Measurements from ENCODE around the gene ZNF20.

ZNF20 gene

DNA sequence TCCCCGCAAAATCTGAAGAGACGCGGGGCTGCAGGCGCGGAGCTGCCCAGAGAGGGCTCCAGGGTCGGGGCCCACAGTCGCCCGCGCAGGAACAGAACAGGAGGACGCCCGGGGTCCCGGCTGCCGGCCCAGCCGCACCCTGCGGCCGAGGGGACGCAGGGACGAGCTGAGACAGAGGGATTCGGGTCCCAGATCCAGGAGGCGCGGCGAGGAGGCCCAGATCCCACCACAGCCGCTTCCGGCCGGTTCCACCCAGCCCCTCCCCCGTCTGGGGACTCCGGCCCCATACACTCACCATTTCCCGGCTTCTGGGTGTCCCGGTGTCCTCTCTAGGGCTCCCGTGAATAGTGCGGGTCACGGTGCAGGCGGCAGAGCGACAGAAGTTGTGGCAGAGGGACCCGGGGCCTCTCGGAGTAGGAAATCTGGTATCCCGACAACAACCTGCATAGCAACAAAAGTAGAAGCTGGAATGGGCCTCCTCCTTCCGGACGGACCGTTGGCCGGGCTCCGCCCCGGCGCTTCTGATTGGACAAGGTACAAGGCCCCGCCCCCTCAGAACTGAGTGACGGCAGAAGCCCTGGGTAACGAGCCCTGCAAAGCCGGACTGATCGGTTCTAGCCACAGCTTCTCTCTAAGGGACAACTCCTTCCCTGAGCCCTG lies at the start of gene ZNF20:
Gene ZNF20 (minus strand): TSS at position 466 of the 660 bp plus-strand sequence. CDS start 168 bp downstream, at position 298.
- DNase-seq (ENCODE audit: low spot score), result peak; percentile 94

DNA sequence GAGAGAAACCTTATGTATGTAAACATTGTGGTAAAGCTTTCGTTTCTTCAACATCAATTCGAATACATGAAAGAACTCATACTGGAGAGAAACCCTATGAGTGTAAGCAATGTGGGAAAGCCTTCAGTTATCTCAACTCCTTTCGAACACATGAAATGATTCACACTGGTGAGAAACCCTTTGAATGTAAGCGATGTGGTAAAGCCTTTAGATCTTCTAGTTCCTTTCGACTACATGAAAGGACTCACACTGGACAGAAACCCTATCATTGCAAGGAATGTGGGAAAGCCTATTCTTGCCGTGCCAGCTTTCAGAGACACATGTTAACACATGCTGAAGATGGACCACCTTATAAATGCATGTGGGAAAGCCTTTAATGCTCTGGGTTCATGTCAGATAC lies 47.5 kb upstream of the ZNF20 start:
- no peak for DNase-seq (ENCODE audit: low spot score)

DNA sequence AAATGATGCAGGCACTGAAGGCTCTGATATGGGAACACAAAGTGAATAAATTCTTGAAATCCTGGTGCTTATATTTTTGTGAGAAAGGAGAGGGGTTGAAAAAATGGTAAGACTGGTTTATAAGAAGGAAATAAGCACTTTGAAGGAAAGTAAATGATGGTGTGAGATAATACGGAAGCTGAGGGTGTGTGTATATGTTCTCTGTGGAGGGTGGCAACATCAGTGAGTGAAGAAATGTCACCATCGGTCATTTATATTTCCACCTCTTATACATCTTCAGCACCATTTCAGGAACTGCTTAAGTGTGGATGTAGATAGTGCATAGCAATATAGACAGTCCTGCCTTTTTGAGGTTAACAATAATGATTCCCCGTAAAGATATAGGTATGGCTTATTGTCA lies 40.2 kb upstream of the ZNF20 start:
- no peak for DNase-seq (ENCODE audit: low spot score)

DNA sequence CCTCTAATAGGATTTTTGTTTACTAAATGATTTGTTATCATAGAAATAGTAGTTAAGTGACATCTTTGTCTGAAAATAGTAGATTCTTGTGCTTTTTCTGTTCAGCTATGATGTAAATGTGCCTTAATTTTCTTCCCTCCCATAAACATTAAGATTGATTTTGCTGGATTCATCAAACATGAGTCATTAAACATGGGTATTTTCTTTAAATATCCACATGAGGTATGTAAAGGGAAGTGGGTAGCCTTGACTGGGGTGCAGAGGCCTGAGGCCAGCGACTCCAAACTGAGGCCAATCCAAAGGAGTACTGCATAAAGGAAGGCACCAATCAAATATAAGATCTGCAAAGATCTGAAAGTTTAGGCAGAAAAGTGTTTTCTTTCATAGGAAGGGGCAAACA lies 26.5 kb upstream of the ZNF20 start:
- no peak for DNase-seq (ENCODE audit: low spot score)

DNA sequence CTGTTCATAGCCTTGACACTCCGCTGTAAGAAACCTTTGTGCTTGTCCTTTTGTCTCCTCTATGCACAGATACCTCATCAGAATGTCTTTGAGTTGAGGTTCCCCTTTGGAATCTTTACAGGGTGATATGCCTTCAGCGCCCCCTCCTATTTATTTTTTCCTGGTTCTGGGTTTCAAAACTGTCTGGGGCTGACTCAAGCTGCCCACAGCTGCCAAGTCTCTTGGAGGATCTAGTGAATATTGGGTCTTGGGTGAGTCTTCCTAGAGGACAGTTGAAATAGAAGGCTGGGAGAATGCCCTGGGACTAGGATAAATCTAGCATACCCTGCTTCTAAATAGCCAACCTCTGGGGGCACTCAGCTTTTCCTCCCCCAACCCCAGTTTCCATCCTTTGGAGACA lies 23.7 kb upstream of the ZNF20 start:
- DNase-seq (ENCODE audit: low spot score), result no peak

DNA sequence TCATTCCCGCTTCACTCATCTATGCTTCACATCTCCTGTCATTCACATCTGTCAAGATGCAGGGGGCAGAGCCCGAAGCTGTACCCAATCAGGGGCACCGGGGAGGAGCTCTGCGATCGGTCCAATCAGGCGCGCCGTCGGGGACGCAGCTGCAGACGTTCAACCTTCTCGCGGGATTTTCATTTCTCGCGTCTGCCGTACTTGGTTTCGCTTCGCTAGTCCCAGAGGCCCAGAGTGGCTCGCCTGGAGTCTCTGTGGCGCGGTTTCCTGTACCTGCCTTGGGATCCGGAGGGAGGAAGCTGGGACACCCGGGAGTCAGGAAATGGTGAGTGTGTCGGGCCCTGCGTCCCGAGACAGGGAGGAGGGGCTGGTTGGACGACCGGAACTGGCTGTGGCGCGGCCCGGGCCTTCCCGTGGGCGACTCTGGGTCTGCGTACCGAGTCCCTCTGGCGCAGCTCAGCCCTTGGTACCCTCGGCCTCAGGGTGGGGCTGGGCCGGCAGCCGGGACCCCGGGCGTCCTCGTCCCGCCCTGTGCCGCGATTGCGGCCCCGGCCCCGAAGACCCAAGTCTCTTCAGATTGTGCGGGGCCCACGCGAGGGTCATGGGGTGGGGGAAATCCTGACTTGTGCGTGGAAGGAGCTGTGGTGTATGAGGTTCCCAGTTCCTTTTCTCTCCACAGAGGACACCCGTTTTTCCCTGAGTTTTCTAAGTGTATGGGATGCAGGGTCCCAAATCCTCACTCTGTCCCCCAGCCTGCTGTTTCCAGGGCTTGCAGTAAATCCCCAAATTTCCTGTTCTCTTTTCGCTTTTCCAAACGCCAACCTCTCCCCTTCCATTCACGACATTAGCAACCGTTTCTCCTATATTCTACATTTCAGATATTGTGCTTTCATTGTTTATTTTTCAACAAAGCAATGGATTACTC lies 23.0 kb upstream of the ZNF20 start, which contains the start of gene ZNF136:
Gene ZNF136 (plus strand): TSS at position 215 of the 925 bp plus-strand sequence. CDS start 108 bp downstream, at position 323.
- DNase-seq (ENCODE audit: low spot score), result peak; percentile 96

DNA sequence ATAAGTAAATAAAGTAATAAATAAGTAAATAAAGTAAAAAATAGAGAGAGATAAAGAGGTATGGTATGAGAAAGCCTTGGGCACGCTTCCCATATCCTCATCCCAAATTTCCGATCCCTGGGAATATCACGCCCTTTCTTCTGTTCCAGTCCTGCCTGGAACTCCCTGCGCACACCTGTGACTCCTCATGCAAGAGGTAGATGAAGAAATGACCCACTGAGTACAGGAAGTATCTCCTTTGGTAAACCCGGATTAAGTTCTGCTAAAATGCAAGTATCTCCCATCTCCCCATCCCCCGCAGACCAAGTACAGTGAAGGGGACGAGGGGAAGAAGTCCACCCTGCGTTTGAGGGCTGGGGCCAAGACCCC lies 22.3 kb upstream of the ZNF20 start:
- no peak for DNase-seq (ENCODE audit: low spot score)

DNA sequence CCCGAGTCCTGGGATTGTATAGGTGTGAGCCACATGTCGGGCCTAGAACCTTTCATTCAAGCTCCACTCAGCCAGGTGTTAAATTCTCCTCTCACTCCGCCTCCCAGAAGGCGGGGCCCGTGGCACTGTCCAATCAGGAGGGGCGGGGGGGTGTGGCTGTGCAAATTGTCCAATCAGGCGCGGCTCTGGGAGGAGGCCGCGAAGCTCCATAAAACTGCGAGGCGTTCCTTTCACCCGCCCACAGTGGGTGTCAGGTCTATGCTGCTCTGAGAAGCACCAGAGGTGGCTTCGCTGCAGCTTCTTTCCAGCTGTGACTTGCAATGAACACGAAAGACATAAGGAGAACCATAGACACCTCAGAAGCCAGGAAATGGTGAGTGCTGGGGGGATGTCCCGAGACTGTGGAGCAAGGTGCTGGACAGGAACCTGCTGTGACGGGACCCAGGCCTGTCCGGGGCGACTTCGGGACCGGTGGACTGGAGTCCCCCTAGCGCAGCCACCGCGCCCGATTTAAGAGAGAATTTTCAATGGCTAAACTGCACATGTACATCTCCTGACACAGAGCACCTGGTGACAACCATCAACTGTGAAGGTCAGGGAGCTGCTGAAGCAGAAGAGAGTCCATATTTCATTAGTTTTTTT lies 19.7 kb upstream of the ZNF20 start:
- no peak for DNase-seq (ENCODE audit: low spot score)

DNA sequence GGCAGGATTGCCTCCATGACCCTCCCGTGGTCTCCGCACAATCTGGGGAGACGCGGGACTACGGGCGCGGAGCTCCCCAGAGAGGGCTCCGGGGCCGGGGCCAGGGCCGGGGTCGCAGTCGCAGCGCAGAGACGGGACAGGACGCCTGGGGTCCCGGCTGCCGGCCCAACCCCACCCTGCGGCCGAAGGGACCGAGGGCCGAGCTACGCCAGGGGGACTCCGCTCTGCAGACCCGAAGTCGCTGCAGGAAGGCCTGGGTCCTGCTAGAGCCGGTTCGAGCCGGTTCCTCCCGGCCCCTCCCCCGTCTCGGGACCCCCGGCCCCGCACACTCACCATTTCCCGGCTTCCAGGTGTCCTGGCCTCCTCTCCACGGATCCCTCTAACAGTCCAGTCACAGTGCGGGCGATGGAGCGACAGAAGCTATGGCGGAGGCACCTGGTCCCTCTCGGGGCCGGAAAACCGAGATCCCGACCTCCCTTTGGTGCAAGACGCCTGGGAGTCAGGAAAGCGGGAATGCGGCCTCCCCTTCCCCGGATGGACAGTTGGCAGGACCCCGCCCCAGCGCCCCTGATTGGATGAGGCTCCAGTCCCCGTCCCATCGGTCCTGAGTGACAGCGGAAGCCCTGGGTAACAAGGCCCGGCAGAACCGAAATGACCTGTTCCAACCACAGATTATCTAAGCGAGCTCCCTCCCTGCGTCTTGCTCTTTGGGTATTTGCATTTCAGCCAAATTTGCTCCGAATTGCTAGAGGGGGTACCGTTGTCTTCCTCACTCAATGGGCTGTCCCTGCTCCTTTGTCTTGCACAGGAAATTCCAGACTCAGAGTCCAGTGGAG lies 16.3 kb upstream of the ZNF20 start, which contains the start of gene ZNF625:
Gene ZNF625 (minus strand): TSS at position 512 of the 836 bp plus-strand sequence. CDS start 176 bp downstream, at position 336.
- peak; percentile 97 for DNase-seq (ENCODE audit: low spot score)

DNA sequence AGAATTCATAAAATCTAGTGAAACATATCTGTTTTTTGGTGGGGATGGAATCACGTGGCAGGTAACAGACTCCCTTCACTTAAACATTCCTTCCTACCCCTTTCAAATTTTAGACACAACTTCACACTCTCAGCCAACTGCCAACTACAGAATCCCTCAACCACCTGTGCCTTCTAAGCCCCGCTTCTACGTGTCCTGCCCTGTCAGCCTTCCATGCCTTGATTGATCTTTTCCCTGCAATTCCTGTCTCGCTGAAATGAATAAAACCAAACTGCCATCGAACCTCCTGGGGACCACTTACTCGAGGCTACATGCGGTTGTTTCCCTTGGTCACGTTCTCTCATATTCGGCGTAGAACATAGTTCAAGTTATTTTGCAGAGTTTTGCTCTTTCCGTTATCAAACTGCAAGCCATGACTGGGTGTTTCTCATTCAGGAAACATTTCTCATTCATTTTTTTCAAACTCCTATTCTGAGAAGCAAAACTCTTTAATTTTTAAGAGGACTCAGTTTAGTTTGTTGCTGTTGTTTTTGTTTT lies 15.2 kb upstream of the ZNF20 start:
- peak; percentile 19 for DNase-seq (ENCODE audit: low spot score)

DNA sequence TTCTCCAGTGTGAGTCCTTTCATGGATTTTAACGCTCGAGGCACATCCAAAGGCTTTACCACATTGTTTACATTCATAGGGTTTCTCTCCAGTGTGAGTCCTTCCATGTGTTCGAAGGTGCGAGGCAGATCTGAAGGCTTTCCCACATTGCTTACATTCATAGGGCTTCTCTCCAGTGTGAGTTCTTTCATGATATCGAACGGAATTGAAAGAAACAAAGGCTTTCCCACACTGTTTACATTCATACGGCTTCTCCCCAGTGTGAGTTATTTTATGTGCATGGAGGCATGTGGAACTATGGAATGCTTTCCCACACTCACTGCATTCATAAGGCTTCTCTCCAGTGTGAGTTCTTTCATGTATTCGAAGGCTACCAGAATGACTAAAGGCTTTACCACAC lies 5.2 kb upstream of the ZNF20 start:
- no peak for DNase-seq (ENCODE audit: low spot score)

DNA sequence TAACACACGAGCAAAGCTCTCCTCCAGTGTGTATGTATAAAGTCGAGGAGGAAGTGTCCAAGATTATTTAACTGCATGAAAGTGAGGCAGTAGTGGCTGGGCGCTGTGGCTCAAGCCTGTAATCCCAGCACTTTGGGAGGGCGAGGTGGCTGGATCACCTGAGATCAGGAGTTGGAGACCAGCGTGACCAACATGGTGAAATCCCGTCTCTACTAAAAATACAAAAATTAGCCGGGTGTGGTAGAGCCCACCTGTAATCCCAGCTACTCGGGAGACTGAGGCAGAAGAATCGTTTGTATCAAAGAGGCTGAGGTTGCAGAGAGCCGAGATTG lies 1.2 kb upstream of the ZNF20 start:
- DNase-seq (ENCODE audit: low spot score), result no peak

DNA sequence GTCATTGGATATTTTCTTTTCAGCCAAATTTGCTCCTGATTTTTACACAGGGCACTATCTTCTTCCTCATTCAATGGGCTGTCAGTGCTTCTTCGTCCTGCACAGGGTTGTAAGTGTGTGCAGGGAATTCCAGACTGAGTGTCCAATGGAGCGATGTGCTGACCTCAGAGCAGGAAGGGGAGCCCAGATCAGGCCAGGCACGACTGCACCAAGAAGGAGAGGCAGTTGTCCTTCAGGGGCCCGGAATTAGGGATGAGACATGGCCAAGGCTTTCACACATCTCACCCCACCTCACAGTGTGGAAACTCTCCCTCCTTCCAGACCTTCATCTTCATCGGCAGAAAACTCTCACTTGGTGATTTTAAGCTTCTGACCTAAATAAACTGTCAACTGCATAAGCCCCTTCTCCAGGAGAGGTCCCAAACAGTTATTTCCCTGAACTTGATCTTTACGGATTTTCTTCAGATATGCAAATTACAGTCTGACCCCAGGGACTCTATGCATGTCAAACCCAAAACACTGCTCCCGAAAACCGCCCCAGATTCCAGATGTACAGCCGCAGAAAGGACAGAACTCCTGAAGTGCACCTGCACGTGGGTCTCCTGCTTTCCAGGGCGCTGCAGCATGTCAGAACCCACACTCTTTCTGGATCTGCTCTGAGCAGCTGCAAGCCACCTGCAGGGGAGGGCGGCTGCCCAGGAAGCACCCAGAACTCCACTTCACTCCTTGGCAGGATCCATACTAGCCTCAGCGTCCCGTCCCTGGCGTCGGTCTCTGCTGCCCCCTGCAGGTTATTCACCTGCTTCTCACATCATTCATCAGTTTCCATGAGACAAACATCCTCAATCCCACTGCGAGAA lies 625 bp upstream of the ZNF20 start:
- DNase-seq (ENCODE audit: low spot score), result peak; percentile 88

DNA sequence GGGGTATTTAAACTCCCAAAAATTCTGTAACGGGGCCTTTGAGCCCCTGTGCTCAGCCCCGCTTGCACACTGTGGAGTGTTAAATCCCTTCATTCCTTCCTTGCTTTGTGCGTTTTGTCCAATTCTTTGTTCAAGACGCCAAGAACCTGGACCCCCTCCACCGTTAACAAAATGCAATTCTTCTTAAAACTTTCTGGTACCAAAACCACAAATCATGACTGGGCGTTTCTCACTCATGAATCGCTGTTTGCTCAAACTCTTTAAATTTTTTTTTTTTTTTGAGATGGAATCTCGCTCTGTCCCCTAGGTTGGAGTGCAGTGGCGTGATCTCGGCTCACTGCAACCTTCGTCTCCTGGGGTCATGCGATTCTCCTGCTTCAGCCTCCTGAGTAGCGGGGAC lies 881 bp downstream of the ZNF20 start:
- no peak for DNase-seq (ENCODE audit: low spot score)

DNA sequence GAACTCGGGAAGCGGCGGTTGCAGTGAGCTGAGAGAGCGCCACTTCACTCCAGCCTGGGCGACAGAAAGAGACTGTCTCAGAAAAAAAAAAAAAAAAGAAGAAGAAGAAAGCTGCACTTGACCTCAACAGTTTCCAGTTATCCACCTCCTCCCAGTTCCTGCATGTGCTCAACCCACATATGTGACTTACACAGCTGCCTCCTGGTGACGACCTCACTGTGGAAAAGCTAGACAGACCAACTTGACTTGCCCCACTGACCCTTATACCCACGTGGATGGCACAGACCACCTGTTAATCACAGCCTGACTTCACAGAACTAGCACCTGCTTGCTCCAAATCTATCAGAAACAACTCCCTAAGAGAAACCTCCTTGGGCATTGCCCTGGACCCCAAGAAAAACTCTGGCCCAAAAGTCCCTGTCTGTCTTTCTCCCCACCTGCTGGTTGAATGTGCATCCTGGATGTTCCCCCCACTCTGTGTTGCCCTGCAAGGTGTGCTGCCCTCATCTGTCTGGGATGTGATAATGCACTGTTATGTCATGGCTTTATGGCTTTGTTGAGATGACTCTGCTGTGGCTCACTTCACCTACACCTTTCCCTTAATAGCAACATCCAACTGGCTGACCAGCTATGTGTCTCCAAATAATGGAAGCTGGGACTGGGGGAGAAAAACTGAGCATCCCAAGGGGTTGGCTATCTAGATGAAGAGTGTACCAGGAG lies 2.8 kb downstream of the ZNF20 start:
- DNase-seq (ENCODE audit: low spot score), result no peak

DNA sequence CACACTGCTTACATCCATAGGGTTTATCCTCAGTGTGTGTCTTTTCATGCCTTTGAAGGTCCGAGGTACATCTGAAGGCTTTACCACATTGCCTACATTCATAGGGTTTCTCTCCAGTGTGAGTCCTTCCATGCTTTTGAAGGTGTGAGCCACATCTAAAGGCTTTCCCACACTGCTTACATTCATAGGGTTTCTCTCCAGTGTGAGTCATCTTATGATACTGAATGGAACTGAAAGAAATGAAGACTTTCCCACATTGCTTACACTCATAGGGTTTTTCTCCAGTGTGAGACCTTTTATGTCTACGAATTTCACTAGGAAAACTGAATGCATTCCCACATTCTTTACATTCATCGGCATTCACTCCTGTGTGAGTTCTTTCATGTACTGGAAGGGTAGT lies 7.1 kb downstream of the ZNF20 start:
- DNase-seq (ENCODE audit: low spot score), result no peak

DNA sequence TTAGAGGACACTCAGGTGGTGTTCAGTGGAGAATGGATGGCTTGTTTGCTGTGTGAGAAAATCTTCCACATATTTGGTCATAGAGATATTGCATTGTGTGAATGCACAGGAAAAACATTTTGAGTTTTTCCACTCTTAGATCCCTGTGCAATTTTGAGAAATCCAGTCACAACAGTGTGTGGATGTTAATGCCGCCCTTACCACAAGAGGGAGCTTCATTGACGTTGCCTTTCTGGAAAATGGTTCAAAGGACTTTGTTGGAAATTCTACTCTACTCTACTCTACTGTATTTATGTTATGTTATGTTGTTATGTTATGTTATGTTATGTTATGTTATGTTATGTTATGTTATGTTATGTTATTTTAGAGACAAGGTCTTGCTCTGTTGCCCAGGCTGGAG lies 13.4 kb downstream of the ZNF20 start:
- no peak for DNase-seq (ENCODE audit: low spot score)

DNA sequence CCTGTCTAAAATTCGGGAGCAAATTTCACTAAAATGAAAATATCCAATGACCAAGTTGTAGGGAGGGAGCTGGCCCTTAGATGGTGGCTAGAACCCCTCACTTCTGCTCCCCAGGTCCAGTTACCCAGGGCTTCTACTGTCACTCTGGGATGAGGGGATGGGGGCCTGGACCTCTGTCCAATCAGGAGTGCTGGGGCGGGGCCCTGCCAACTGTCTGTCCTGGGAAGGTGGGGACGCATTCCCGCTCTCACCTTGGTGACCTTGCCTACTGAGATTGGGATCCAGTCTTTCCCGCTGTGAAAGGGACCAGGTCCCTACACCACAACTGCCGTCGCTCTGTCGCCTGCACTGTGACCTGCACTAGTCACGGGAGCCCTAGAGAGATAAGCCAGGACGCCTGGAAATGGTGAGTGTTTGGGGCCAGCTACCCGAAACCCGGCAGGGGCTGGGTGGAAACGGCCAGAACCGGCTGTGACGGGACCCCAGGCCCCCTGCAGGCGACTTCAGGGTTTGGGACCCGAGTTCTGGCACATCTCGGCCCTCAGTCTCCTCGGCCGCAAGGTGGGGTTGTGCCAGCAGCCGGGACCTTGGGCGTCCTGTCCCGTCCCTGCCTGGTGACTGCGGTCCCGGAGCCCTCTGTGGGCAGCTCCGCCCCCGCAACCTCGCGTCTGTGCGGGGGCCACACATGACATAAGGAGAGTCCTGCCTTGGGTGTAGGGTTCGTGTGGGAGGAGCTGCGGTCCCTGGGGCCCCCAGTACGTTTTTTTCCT lies 22.8 kb downstream of the ZNF20 start:
- DNase-seq (ENCODE audit: low spot score), result no peak

DNA sequence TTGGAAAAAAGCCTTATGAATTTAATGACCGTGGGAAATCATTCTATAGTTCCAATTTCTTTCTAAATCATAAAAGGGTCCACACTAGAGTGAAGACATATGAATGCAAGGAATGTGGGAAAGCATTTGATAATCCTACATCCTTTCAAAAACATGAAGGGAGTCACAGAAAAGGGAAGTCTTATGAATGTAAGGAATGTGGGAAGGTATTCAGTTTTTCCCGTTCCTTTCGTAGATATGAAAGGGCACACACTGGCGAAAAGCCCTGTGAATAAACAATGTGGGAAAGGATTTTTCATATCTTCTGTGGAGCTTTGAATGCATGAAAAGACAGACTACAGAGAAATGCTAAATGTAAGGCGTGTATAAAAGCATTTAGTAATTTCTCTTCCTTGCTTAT lies 27.0 kb downstream of the ZNF20 start:
- no peak for DNase-seq (ENCODE audit: low spot score)
